IPS DF 4.7 (cell line): ENCODE data around the gene RRN3.
"Not testable (repeated sequence)": the region's sequence is repeated elsewhere in the genome, so short reads cannot be mapped to it uniquely, and the experiment has no call there.

Experiments
- DNase-seq: peaks from one replicate; pipeline ENCODE4 v3.0.0-alpha.2; 2013; ENCODE audit warnings: low spot score; ENCODE audit errors: extremely low read depth

Gene RRN3, protein sequence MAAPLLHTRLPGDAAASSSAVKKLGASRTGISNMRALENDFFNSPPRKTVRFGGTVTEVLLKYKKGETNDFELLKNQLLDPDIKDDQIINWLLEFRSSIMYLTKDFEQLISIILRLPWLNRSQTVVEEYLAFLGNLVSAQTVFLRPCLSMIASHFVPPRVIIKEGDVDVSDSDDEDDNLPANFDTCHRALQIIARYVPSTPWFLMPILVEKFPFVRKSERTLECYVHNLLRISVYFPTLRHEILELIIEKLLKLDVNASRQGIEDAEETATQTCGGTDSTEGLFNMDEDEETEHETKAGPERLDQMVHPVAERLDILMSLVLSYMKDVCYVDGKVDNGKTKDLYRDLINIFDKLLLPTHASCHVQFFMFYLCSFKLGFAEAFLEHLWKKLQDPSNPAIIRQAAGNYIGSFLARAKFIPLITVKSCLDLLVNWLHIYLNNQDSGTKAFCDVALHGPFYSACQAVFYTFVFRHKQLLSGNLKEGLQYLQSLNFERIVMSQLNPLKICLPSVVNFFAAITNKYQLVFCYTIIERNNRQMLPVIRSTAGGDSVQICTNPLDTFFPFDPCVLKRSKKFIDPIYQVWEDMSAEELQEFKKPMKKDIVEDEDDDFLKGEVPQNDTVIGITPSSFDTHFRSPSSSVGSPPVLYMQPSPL

DNA sequence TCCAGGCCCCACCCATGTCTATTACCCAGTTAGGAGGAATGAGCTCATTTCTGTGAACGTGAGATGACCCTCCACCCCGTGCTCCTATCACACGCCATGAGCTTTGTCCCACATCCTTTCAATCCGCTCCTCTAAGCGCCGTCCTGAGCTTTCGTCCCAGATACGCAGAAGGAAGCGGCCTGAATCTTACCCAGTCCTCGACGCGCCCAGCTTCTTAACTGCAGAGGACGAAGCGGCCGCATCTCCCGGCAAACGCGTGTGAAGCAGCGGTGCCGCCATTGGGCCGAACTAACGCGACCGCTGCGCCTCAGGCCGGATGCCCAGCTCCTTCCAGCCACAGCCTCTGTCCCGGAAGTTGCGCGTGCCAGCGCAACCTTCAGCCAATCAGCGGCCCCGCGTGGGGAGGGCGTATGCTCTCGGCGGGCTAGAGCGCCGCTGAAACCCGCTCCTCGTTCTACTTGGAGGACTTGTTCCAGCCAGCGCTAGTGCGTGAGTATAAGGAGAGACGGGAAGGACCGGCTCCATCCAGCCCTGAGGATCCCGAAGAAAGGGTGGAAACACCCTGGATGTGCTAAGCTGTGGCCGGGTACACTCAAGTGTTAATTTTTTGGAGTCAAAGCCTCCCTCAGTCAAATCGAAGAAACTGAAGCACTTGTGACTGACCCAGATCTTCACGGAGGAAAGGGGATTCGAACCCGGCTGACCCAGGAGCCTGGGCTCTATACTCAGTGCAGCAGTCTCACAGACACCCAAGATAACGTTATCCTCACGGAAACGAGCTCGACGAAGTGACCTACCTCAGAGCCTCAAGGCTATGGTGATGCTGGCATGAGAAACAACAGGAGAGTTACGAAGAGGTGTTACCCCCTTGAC is at the start of gene RRN3:
Gene RRN3, minus strand, starts transcription at position 318 of the 873 bp plus-strand sequence. Its CDS starts 39 bp downstream, at position 279.
- DNase-seq = peak; percentile 51

DNA sequence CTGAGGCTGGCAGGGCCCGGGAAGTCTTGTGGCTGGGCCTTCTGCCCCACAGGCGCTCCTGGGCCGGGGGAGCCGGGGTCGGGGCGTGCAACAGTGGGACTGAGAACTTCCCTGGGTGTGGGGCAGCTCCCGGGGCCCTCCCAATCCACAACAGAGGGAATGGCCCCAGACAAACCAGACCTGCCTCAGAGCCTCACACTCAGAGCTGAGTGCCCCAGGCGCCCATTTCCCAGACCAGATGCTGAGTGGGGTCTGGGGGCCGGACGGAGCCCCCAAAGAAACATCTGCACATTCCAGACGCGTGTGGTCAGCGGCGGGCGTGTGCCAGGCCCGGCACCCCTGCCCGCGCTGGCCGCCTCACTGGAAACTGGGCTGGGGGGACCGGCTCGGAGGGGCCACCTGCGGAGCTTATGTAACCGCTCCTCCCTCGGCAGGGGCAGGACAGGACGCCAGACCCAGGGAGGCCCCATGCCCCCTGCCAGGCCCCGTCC is 49.6 kb upstream of the RRN3 start:
- not testable (repeated sequence) for DNase-seq

DNA sequence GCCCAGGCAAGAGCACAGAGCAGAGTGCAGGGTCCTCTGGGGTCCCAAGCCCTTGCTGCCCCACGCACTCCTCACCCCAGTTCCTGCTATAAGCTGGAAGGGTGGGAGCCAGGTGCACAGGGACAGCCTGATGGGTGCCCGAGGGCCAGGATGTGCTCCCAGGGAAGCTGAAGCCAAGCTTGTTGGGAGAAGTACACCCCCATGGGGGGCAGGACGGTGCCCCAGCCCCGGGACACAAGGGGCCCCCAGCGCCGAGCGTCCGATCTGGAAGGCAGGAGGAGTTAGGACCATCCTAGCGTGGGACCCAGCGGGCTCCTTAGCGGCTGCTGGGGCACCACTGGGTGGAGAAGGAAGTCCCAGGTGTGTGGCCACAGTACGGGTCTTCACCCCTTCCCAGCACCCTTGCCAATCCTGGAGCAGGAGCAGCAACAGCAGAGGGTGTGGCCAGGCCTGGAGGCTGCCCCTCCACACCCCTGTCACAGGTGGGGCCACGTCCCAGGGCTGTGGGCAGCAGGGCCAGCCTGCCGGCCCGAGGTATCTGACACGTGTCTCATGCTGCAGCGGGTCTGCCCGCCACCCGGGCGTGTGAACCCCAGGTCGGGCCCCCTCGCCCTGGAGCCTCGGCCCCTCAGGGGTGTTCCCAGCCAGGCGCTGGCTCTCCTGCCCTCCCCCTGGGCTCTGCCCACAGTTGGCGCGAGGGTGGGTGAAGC is 49.0 kb upstream of the RRN3 start:
- DNase-seq = not testable (repeated sequence)

DNA sequence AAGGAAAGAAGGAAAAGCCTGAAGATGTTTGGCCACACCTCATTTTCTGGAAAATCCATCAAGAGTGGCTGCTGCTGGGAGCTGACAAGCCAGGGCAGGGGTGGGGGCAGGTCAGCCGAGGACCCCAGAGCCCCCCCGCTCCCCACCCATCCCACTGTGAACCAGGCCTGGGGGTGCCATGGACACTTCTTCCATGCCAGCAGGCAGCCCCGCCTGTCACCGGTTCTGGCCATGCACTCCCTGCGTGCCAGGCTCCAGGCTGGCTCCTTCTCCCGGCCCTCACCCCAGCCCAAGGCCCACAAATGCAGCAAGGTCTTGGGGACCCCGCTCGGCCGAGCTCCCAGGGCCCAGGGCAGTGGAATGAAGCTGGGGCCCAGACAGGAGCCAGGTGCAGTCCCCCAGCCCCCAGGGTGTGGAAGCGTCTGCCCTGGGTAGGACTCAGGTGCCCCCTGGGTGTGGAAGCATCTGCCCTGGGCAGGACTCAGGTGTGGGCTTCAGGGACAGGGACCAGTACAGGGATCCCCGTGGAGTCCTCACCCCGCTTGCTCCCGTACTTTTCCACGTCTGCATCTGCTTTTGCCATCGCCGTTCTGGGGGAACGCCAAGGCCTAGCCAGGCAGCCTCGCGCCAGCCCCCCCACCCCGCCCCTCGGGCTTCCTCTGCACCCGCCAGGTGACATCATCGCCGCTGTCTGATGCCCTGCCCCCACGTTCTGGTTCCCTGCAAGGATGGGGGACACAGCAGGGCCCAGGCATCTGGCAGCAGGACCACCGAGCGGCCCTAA is 48.2 kb upstream of the RRN3 start:
- DNase-seq = not testable (repeated sequence)

DNA sequence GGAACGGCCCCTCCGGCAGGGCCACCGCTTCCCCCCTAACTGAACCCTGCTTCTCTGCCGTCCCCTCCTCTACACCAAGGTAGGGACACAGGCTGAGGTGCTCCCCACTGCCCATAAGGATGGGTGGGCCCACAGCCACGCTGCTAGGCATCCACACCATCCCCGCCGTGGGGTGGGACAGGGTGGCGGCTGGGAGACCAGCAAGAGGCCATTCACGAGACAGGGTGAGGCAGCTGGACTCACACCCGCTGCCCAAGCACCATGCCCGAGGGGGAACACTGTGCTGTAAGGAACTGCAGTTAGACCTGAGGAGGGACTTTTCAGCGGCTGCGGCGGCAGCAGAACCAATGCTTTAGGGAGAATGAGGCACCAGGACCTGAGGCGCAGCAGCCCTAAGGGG is 47.5 kb upstream of the RRN3 start:
- DNase-seq = no peak

DNA sequence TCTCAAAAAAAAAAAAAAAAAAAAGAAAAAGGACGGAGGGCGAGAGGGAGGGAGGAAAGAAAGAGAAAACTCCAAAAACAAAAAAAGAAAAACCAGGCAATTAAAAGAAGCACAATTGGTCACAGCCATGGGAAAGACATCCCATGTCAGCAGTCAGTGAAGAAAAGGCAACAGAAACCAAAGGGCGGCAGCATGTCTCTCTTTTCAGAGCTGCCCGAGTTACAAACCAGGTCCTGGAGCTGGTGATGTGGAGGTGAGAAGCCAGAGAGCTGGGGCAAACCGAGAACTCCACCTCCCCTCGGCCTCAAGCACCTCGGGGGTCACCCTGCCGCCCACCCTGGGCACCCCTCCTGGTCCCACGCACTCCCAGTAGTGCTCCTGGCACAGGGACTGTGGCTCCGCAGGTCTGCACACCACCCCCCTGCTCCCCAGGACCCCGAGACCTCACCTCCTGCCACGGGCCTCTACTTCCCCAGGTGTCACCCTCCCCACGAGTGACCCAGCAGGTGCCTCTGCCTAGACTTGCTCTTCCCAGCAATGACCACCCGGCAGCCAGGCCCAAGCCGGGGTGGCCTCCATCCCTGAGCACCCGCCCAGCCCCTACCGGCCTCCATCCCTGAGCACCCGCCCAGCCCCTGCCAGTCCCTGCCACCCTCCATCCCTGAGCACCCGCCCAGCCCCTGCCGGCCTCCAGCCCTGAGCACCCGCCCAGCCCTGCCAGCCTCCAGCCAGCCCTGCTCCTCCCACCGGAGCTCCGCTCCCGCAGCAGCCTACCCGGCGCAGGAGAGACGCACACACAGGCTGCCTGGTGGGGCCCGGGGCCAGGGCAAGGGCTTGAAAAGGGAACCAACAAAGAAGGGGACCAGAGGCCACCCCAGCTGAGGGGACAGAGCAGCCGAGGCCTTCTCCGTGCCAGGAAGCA is 46.6 kb upstream of the RRN3 start:
- DNase-seq = not testable (repeated sequence)

DNA sequence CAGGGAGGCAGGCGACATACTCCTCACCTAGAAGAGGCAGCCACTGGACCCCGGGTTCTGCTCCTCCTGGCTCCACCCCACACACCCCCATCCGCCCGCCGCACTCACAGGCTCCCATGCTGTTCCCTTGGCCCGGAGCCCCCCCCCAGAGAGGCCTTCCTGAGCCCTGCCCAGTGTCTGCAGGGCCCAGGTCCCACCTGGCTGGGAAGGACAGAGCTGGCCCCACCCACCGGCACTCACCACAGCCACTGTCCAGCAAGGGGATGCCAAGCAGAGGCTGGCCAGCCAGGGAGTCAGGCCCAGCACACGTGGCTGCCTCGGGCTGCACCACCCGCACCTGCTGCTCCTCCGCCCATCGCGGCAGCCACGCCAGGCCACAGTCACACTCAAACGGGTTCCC is 43.4 kb upstream of the RRN3 start:
- DNase-seq = not testable (repeated sequence)

DNA sequence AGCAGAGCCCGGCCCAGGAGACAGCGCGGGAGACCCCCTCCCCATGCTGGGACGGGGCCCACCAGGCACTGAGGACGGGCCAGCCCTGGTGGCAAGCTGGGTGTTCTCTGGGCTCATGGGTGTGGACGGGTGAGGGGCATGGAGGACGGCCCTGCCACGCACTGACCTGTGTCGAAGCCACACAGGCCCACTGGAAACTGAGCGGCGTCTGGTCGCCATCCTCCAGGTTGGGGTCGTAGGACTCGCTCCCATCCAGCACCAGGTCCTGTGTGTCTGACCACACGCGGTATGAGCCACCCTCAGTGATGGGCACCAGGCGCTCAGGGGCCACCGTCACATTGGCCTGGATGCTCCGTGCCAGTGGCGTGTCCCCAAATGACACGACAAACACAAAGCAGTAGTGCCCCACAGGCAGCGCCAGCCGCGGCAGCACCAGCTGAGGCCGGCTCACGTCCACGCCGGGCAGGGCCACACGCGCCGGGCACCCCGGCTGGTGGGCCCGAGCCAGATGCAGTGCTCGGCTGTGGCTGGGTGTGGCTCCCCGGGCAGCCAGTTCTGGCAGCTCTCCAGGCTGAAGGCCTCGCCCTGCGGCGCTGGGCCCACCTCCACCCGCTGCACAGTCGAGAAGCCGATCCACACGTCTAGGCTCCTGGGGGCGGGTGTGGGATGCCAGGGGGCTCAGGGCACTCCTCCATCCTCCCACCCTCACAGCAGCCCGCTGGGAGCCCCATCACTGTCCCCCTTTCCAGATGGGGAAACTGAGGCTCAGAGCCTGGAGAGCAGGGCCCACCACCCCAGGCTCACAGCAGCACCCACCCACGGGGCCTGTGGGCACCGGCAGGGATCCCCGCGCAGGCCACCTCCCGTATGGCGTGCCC is 41.6 kb upstream of the RRN3 start:
- DNase-seq = not testable (repeated sequence)

DNA sequence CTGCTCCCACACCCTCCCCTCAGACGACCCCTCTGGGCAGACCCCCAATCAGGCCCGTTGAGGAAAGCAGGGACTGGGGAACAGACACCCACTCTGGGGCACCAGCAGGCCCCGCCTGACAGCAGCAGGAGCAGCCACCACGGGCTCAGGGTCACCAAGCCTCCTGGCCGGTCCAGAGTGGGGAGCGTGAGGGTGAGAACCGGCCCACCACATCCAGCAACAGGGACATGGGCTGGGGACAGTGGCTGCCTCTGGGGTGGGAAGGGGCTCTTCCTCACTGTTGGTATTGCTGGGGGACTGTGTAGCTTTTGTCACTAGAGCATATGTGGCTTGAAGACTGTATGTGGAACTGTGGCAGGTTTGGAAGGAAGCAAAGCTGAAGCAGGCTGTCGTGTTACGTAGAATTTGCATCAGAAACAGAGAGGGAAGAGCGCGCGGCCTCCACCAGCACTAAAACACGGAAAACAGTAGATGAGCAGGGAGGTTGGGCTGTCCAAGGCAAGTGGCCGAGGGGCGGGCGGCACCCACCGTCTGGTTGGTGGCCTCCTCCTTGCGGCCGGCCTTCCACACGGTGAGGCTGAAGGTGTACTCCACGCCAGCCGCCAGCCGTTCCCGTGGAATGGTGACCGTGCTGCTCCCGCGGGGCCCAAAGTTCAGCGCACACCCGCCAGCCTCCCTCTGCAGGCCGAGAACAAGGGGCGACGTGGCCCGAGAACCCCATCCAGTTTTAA is 40.8 kb upstream of the RRN3 start:
- DNase-seq = not testable (repeated sequence)

DNA sequence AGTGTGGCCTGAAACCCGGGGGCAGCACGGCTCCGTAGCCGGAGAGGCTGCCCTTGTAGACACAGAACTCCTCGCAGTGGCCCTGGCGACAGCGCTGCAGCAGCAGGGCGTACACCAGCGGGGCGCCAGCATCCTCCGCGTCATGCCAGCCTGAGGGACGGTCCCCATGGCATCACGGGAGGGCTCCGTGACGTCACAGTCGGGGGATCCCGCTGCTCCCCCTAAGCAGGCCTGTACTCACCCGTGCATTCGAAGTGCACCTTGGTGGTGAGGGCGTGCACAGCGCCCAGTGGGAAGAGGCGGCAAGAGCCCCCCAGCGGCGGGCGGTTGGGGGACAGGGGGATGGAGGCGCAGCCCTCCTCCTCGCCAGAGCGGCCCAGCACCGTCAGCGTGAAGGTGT is 39.5 kb upstream of the RRN3 start:
- not testable (repeated sequence) for DNase-seq

DNA sequence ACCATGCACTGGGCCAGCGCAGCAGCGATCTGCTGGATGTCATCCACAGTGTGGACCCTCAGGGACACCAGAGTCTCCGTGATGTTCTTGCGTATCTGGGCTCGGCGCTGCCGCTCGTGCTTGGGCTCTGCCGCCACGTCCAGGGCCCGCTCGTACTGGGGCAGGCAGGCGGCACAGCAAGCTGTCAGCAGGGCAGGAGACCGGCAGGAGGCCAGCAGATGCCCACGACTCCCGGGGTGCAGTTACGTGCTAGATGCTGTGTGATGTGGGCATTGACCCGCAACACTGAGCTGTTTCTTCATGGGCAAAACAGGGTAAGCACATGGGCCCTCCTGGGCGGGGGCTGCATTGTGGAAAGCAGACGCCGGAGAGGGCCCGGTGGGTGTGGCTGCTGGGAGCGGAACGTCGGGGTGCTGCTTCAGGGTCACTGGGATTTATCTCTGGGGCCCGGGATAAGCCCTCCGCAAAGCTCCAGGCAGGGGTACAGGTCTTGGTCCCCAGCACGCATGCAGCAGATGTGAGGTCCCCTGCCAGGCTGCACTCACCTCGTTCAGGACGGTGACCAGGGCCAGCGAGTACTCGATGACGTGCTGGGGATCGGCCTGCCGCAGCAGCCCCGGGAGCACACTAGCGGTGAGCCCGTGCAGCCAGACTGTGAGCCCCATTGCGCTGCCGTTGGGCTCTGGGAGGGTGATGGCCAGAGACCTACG is 38.8 kb upstream of the RRN3 start:
- DNase-seq = not testable (repeated sequence)

DNA sequence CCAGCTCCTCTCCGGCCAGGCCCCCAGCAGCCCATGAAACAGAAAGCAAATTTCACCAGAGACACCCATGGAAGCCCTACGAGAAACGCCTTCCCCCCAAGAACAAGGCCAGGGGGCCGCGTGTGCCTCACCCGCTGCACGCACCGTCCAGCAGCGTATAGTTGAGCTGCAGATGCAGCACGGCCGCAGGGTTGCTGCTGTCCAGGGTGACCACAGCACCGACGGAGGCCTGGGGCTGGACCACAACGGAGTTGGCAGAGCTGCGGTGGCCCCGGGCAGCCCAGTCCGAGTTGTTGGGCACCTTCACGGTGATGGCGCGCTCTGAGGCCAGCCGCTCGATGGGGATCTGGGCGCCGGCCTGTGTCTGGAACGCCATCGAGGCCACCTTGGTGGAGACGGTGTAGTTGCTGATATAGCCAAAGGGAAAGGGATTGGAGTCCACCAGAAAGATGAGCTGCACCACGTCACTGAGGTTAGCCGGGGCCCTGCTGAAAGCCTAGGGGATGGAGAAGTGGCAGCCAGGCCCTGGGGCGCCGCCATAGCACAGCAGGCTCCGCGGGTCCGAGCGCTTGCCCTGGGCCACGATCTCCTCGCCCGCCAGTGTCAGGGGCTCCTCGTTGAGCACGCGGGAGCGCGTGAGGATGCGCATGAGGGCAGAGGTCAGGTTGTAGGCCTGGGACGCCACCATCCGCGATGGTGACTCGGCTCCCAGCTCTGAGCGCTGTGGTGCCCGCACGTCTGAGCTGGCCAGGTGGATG is 37.0 kb upstream of the RRN3 start:
- DNase-seq = not testable (repeated sequence)

DNA sequence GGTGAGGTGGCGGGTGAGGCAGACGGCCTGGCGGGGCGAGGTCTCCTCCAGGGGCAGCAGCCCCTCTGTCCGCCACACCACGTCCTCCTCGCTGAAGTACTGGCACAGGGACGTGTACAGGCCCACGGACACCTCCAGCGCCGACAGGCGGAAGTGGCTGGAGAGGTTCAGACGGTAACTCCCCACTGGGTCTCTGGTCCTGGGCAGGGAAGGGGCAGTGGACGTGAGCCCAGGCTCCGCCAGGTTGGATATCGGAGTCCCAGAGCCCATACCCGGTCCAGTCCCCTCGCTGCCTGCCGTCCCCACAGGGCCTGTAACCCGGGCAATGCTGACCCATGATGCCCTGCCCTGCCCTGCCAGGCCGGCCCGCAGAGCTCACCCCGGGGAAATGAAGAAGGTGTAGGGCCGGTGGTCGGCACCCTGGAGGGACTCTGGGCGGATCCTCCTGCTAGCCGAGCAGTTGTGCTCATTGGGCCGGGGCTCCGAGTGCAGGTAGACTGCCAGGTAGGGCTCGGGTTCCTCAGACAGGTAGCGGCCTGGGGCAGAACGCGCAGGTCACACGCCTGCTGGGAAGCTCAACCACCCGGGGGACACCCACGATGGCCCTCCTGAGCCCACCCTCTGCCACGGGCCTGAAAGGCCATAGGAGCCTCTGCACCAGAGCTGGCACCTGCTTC is 36.3 kb upstream of the RRN3 start:
- DNase-seq = not testable (repeated sequence)

DNA sequence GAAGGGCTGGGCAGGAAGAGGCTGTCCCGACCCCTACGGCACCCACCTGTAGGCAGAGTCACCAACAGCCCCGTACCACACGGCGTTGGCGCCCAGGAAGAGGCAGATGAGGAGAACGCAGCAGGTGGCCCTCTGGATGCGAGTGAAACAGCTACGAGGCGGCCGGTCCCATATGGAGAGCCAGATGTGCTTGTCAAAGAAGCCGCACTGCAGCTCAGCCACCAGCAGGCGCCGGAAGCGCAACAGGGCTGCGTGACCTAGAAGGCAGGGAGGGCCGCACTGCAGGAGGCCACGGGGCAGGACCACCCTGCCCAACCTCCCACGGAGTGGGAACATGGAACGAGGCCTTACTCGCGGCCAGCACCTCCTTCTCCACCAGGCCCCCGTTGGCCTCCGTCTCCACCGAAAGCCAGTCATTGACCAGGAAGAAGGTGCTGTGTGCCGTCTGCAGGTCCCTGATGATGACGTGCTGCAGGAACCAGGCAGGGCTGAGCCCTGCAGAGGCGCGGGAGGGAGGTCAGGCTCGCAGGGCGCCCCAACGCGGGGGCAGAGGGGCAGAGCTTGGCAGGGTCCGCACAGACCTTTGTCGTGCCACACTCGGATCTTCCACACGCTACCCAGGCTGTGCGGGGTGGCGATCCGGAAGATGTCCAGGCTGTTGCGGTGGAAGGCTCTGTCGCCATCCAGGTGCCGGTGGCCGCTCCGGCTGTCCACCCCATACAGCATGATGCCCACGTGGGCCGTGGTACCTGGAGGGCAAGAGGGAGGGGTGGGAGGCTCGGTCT is 33.8 kb upstream of the RRN3 start:
- not testable (repeated sequence) for DNase-seq
